Mucosa of descending colon (tissue), 3 donors: ENCODE measurements around the gene ZNF224. TPM values are rescaled to one million over a fixed set of nuclear protein-coding genes. Genes with fewer than 3 reads are reported as not detected.

Source experiments
- ATAC-seq: fragments of 200-7000 bp; cut with Tn5 transposase; one replicate; pipeline ENCODE4 v1.9.1; 2020; ENCODE audit warnings: mild to moderate bottlenecking, moderate library complexity
- DNase-seq, 3 donors: peaks; one replicate each; pipeline ENCODE4 v3.0.0-alpha.2; 2020
- H3K36me3 ChIP-seq: fragments of 200-600 bp; one replicate; pipeline ENCODE4 v1.8.0; 2021; ENCODE audit warnings: low read depth, mild to moderate bottlenecking
- H3K4me1 ChIP-seq: fragments of 200-600 bp; one replicate; pipeline ENCODE4 v1.8.0; 2021; ENCODE audit warnings: low read depth, mild to moderate bottlenecking
- H3K4me3 ChIP-seq: fragments of 200-600 bp; one replicate; pipeline ENCODE4 v1.8.0; 2021; ENCODE audit warnings: mild to moderate bottlenecking
- H3K9me3 ChIP-seq: fragments of 200-600 bp; one replicate; pipeline ENCODE4 v1.8.0; 2021; ENCODE audit warnings: mild to moderate bottlenecking
- intact Hi-C, 2 donors: fragments of 100-400 bp; cut with DNase I in 1 of 2; cut with micrococcal nuclease in 1 of 2; formaldehyde crosslinking; loops; one replicate each; pipeline versions ENCODE4 v1.11.0 to v1.11.1; 2022; cut with DNase I, micrococcal nuclease
- total RNA-seq, 3 donors: library from RNA; stranded (reverse); fragmentation: NEBNext Ultra II Directional in 2 of 3; extraction: Animal tissue kit (Norgen Biotek cat#: 25700) in 2 of 3; gene quantifications; one replicate each; pipeline versions ENCODE4 v1.2.1 to v1.2.4, GENCODE V29; 2021 to 2023
- TF ChIP-seq, protein P1 (sequence below): fragments of 200-600 bp; IDR thresholded peaks from one replicate; pipeline ENCODE4 v1.8.0; 2022; ENCODE audit warnings: antibody characterized with exemption, mild to moderate bottlenecking
- donor health status: DM: no; HTN: no; CAD: no; lungs with moderate emphysema.
- donor health status: DM: no; HTN: no; CAD: no.
- donor health status: DM: no; HTN: yes; CAD: no.

Gene ZNF224
- total RNA-seq, 3 donors from 2014 or later: 25.5 to 38.3 (median 29.8) TPM

DNA sequence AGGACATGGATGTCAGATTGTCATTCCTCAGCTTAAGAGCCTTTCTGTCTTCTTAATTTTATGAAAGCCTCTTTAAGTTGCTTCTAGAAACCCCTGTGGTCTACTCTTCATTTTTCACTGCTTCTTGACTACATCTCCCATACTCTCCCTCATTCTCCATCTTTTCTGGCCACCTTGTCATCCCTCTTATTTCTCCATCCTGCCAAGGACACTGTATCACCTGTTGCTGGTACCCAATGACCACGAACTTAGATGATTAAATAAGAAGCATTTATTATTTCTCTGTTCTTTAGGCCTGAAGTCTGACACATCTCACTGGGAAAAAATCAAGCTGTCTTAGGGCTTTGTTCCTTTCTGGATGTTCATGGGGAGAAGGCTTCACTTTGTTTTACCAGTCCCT is 33.1 kb upstream of the ZNF224 start:
- peaks cover 23% of the 10 kb centered on the region for H3K9me3 ChIP-seq
- intact Hi-C loops: no loop called here
- peaks cover 6% of the 10 kb centered on the region for H3K36me3 ChIP-seq
- TF ChIP-seq, protein P1, sequence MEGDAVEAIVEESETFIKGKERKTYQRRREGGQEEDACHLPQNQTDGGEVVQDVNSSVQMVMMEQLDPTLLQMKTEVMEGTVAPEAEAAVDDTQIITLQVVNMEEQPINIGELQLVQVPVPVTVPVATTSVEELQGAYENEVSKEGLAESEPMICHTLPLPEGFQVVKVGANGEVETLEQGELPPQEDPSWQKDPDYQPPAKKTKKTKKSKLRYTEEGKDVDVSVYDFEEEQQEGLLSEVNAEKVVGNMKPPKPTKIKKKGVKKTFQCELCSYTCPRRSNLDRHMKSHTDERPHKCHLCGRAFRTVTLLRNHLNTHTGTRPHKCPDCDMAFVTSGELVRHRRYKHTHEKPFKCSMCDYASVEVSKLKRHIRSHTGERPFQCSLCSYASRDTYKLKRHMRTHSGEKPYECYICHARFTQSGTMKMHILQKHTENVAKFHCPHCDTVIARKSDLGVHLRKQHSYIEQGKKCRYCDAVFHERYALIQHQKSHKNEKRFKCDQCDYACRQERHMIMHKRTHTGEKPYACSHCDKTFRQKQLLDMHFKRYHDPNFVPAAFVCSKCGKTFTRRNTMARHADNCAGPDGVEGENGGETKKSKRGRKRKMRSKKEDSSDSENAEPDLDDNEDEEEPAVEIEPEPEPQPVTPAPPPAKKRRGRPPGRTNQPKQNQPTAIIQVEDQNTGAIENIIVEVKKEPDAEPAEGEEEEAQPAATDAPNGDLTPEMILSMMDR: no peak
- ATAC-seq (no peak), DNase-seq (no peak)
- no peak overlapping the region for H3K4me3 ChIP-seq
- H3K4me1 ChIP-seq: no peaks in the 10 kb centered on the region

DNA sequence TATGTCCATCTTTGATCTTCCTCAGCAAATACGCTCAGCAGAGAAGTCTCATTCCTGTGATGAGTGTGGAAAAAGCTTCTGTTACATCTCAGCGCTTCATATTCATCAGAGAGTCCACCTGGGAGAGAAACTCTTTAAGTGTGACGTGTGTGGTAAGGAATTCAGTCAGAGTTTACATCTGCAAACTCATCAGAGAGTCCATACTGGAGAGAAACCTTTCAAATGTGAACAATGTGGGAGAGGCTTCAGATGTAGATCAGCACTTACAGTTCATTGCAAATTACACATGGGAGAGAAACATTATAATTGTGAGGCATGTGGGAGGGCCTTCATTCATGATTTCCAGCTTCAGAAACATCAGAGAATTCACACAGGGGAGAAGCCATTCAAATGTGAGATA is 27.9 kb upstream of the ZNF224 start:
- intact Hi-C loops: no loop called here
- DNase-seq (no peak), ATAC-seq (no peak)
- TF ChIP-seq, protein P1: no peak
- H3K9me3 ChIP-seq: peaks cover 54% of the 10 kb centered on the region
- peaks cover 6% of the 10 kb centered on the region for H3K36me3 ChIP-seq
- no peak overlapping the region for H3K4me3 ChIP-seq
- H3K4me1 ChIP-seq: no peaks in the 10 kb centered on the region

DNA sequence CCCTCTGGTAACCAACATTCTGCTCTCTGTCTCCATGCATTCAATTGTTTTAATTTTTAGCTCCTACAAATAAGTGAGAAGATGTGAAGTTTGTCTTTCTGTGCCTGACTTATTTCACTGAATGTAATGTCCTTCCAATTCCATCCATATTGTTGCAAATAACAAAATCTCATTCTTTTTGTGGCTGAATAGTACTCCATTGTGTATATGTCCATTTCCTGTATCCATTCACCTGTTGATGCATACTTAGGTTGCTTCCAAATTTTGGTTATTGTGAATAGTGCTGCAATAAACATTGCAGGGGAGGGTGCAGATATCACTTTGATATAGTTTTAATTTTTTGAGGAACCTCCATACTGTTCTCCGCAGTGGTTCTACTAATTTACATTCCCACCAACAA is 24.7 kb upstream of the ZNF224 start:
- peaks cover 44% of the 10 kb centered on the region for H3K9me3 ChIP-seq
- ATAC-seq (no peak), DNase-seq (no peak)
- intact Hi-C loops: no loop called here
- TF ChIP-seq, protein P1: no peak
- H3K4me1 ChIP-seq: peaks cover 6% of the 10 kb centered on the region
- H3K36me3 ChIP-seq: no peaks in the 10 kb centered on the region
- H3K4me3 ChIP-seq: no peak overlapping the region

DNA sequence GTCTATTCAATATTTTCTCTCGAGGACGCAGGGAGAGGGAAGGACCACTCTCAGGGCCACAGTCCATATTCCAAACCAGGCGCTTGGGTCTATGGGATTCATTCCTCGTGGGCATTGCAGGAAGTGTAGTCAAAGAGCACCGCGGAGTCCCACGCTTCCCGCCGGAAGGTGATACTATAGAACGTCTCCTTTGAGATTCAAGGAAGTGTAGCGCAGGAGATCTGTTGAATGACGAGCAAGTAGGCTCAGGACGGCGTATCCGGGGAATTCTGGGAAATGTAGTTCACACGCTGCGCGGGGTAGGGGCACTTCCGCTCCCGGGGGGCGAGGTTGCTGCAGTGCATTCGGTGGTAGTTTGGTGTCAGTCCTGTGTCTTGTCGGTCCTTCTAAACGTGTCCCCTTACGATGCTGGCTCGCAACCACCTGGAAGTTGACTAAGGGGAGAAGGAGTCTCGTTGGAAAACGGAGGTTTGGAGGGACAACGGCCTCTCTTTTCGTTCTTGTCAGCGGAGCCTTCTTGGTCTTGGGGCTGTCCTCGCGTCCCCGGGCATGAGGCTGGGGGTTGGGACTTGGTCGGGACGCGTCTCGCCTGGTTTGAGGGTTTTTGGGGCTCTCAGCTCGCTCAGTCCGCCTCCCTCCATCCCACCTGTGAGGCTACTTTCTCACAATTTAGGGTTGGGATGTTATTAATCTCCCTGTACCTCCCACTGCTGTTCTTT is 22.2 kb upstream of the ZNF224 start, which contains the start of gene ZNF284:
TSS of gene ZNF284 (plus strand) at position 336 of the 719 bp plus-strand sequence. CDS start 4,231 bp downstream, outside the sequence.
- intact Hi-C loops: no loop called here
- Histone ChIP-seq H3K9me3 (peaks cover 21% of the 10 kb centered on the region), H3K36me3 (no peaks in the 10 kb centered on the region), H3K4me1 (peaks cover 6% of the 10 kb centered on the region), H3K4me3 (peak within 1 kb of the TSS; percentile 30)
- TF ChIP-seq, protein P1: no peak
- DNase-seq (peak; percentile 87 to 89 (median 88)), ATAC-seq (peak; percentile 100)

DNA sequence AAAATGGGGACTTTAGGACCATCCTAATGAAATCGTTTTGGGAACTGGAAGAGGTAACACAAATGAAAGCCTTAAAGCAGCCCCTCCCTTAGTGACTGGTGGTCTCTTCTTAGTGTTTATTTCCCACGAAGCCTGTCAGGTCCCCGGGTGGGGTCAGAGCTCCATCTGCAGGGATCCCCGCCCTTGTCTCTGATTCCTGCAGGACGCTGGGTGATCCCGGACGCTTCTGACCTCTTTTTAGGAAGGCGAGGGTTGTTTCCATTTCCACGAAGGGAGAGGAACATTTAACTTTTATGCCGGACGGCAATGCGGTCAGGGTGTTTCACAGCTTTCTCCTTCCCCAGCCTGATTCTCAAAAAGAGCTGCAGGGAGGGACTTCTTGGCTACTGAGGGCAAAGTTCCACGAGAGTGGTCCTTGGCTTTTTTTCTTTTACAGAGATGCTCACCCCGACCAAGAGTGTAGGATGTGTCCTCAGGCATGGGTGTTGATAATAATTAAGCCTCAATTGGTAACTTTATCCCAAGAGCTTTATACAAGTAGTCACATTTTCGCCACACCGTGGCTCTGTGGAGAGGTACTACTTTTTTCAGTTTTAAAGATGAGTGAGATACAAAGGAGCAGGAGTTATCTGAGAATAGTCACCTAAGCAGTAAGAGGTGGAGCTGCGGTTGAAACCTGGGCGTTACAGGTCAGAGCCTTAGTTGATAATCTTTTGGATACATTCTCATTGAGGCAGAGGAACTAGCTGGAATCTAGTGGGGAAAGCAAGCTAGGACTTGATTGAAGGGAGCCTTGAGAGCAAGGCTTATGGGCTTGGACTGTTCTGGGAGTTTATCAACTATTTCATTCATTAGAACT is 21.4 kb upstream of the ZNF224 start:
- ATAC-seq (peak; percentile 27), DNase-seq (peak in 1 of 3 donors; percentile 13)
- no peak overlapping the region for H3K4me3 ChIP-seq
- peaks cover 6% of the 10 kb centered on the region for H3K4me1 ChIP-seq
- peaks cover 13% of the 10 kb centered on the region for H3K9me3 ChIP-seq
- TF ChIP-seq, protein P1: no peak
- intact Hi-C loops: no loop called here
- H3K36me3 ChIP-seq: no peaks in the 10 kb centered on the region
